ENCODE results near the gene ATP8B3. TPM values are rescaled to one million over a fixed set of nuclear protein-coding genes. Genes with fewer than 3 reads are reported as not detected.

The ATP8B3 gene
- total RNA-seq, 1 donor from 2014 or later = 0.11 TPM

DNA sequence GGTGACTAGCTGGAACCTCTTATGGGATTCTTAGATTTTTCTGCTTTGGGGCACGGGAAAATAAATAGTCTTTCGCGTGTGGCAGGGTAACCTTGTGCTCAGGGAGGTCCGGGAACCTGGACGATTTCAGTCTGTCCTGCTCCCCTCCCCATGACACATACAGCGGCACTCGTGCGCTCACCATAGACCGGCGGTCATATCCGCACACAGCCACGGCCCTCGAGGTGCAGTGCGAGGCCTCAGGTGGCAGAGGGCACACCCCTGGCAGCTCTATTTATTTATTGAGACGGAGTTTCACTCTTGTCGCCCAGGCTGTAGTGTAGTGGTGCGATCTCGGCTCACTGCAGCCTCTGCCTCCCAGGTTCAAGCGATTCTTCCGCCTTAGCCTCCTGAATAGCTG, 55.8 kb downstream of the ATP8B3 start:
- TF ChIP-seq, protein P1, sequence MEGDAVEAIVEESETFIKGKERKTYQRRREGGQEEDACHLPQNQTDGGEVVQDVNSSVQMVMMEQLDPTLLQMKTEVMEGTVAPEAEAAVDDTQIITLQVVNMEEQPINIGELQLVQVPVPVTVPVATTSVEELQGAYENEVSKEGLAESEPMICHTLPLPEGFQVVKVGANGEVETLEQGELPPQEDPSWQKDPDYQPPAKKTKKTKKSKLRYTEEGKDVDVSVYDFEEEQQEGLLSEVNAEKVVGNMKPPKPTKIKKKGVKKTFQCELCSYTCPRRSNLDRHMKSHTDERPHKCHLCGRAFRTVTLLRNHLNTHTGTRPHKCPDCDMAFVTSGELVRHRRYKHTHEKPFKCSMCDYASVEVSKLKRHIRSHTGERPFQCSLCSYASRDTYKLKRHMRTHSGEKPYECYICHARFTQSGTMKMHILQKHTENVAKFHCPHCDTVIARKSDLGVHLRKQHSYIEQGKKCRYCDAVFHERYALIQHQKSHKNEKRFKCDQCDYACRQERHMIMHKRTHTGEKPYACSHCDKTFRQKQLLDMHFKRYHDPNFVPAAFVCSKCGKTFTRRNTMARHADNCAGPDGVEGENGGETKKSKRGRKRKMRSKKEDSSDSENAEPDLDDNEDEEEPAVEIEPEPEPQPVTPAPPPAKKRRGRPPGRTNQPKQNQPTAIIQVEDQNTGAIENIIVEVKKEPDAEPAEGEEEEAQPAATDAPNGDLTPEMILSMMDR (IDR thresholded peaks at IDR 0.05) = no peak
- intact Hi-C loops (cut with DNase I) = no loop called here
- DNase-seq (ENCODE audit: low spot score in 2 of 2) = no peak
- Histone ChIP-seq H3K27me3 (peaks cover 43% of the 10 kb centered on the region), H3K36me3 (no peaks in the 10 kb centered on the region), H3K4me3 (no peak overlapping the region), H3K4me1 (no peaks in the 10 kb centered on the region), H3K27ac (no peak overlapping the region), H3K9me3 (no peaks in the 10 kb centered on the region)

DNA sequence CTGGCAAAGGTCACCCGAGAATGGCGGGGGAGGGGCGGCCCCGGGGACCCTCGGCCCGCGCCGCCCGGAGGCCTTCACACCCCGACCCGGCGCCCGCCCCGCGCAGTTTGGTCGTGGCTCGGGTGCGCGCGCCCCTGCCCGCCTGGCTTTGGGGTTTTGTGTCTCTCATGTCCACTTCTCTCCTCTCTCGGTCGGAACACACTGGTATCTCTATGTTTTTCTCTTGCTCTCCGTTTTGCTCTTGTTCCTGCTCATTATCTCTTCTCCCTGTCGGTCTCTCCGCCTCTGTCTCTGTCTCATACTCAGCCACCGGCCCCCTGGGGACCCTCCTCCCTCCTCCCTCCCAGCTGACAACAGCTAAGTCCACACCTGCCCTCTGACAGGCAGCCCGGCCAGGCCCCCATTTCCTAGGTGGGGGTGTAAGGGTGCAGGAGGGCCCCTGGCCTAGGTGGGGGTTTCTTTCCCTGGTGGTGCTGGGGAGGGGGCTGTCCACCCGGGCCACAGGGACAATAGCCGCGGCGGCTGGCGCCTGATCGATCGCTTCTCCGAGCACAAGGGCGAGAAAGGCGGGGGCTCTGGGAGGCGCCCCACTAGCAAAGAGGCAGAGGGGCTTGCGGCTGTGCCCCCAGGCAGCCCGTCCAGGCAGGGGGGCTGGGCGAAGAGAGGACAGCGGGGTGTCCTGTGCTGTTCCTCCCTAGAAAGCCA, 56.5 kb downstream of the ATP8B3 start:
- Histone ChIP-seq H3K4me1 (no peaks in the 10 kb centered on the region), H3K4me3 (no peak overlapping the region), H3K27me3 (peaks cover 43% of the 10 kb centered on the region), H3K36me3 (no peaks in the 10 kb centered on the region), H3K9me3 (no peaks in the 10 kb centered on the region), H3K27ac (no peak overlapping the region)
- TF ChIP-seq, protein P1 (IDR thresholded peaks at IDR 0.05) = no peak
- DNase-seq (ENCODE audit: low spot score in 2 of 2) = no peak
- intact Hi-C loops (cut with DNase I) = no loop called here

DNA sequence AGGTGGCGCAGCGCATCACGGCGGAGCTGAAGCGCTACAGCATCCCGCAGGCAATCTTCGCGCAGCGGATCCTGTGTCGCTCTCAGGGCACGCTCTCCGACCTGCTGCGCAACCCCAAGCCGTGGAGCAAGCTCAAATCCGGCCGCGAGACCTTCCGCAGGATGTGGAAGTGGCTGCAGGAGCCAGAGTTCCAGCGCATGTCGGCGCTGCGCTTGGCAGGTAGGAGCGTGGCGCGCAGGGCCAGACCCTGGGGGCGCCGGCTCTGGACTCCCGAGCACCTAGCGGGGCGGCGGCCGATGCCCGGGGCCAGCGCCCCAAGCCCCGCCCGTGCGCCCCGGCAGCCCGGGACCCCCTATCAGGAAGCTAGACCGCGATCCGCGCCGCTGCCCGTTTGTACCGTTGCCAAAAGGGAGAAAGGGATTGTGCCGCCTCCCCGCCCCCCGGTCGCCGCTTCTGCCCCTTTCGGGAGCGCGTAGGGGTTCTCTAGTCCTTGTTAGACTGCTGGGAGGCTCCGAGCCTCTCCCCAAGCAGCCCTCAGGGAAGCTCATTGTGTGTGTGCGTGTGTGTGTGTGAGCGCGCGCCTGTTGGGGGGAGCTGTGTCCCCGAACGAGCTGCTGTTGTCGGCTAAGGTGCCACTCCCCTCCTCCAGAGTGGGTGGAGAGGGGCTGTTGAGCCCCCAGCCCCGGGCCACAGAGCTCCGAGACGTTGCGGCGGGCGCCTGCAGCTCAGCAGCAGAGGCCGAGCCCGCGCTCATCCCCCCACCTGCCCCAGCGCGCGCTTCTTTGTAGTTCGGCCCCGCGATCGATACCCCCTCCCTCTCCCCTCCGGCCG, 57.2 kb downstream of the ATP8B3 start:
- Histone ChIP-seq H3K9me3 (no peaks in the 10 kb centered on the region), H3K36me3 (no peaks in the 10 kb centered on the region), H3K27ac (no peak overlapping the region), H3K4me3 (no peak overlapping the region), H3K4me1 (peaks cover 2 to 5% of the 10 kb centered on the region in 2 donors), H3K27me3 (peaks cover 46% of the 10 kb centered on the region)
- intact Hi-C loops (cut with DNase I) = no loop called here
- TF ChIP-seq, protein P1 (IDR thresholded peaks at IDR 0.05) = no peak
- no peak for DNase-seq (ENCODE audit: low spot score in 2 of 2)

DNA sequence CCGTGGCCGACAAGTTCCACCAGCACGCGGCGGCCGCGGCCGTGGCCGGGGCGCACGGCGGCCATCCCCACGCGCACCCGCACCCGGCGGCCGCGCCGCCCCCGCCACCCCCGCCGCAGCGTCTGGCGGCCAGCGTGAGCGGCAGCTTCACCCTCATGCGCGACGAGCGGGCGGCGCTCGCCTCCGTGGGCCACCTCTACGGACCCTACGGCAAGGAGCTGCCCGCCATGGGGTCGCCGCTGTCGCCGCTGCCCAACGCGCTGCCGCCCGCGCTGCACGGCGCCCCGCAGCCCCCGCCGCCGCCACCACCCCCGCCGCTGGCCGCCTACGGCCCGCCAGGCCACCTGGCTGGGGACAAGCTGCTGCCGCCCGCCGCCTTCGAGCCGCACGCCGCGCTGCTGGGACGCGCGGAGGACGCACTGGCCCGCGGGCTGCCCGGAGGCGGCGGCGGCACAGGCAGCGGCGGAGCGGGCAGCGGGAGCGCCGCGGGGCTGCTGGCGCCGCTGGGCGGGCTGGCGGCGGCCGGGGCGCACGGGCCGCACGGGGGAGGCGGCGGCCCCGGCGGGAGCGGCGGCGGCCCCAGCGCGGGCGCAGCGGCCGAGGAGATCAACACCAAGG, 57.9 kb downstream of the ATP8B3 start:
- peaks cover 9% of the 10 kb centered on the region in 2 donors for H3K4me1 ChIP-seq
- DNase-seq (ENCODE audit: low spot score in 2 of 2) = no peak

More for the DNA sequence above, 57.9 kb downstream of the ATP8B3 start:
- H3K4me3 ChIP-seq = no peak overlapping the region
- intact Hi-C loops (cut with DNase I) = no loop called here
- TF ChIP-seq, protein P1 (IDR thresholded peaks at IDR 0.05) = no peak
- no peaks in the 10 kb centered on the region for H3K36me3 ChIP-seq
- no peak overlapping the region for H3K27ac ChIP-seq
- H3K27me3 ChIP-seq = peaks cover 49% of the 10 kb centered on the region
- no peaks in the 10 kb centered on the region for H3K9me3 ChIP-seq

Data from ascending aorta (tissue), 2 donors.